Measurements from ENCODE around the gene POLR3H. TPM values are rescaled to one million over a fixed set of nuclear protein-coding genes. Genes with fewer than 3 reads are reported as not detected.

POLR3H gene
- total RNA-seq, 1 donor from 2014 or later, result 54.0 TPM

- no peak for TF ChIP-seq CTCF (conservative IDR thresholded peaks at IDR 0.05)
- peak overlapping the region; percentile 56 for H3K4me3 Mint-ChIP-seq
- no peaks in the 10 kb centered on the region for H3K9me3 Mint-ChIP-seq
- H3K36me3 Mint-ChIP-seq (ENCODE audit: low read depth), result peaks cover 7% of the 10 kb centered on the region
- DNase-seq (ENCODE audit: low read depth, low spot score), result no peak
- peaks cover 3% of the 10 kb centered on the region for H3K27me3 Mint-ChIP-seq (ENCODE audit: low read depth)
- H3K4me1 Mint-ChIP-seq, result peaks cover 33% of the 10 kb centered on the region
- H3K27ac Mint-ChIP-seq (ENCODE audit: unreplicated experiment), result no peak overlapping the region
Measured at GRCh38 chr22:41540006-41540315, 4.3 kb downstream of the POLR3H start.

- DNase-seq (ENCODE audit: low read depth, low spot score), result no peak
- peaks cover 7% of the 10 kb centered on the region for H3K36me3 Mint-ChIP-seq (ENCODE audit: low read depth)
- TF ChIP-seq CTCF (conservative IDR thresholded peaks at IDR 0.05), result no peak
- peaks cover 3% of the 10 kb centered on the region for H3K27me3 Mint-ChIP-seq (ENCODE audit: low read depth)
- no peaks in the 10 kb centered on the region for H3K9me3 Mint-ChIP-seq
- peak overlapping the region; percentile 56 for H3K4me3 Mint-ChIP-seq
- H3K4me1 Mint-ChIP-seq, result peaks cover 27% of the 10 kb centered on the region
- H3K27ac Mint-ChIP-seq (ENCODE audit: unreplicated experiment), result no peak overlapping the region
Measured at GRCh38 chr22:41539146-41540005, 4.9 kb downstream of the POLR3H start.

- TF ChIP-seq CTCF (conservative IDR thresholded peaks at IDR 0.05), result no peak
- no peak for DNase-seq (ENCODE audit: low read depth, low spot score)
- no peak overlapping the region for H3K27ac Mint-ChIP-seq (ENCODE audit: unreplicated experiment)
- H3K27me3 Mint-ChIP-seq (ENCODE audit: low read depth), result peaks cover 3% of the 10 kb centered on the region
- peaks cover 23% of the 10 kb centered on the region for H3K4me1 Mint-ChIP-seq
- H3K36me3 Mint-ChIP-seq (ENCODE audit: low read depth), result peaks cover 7% of the 10 kb centered on the region
- H3K4me3 Mint-ChIP-seq, result no peak overlapping the region
- no peaks in the 10 kb centered on the region for H3K9me3 Mint-ChIP-seq
Measured at GRCh38 chr22:41538583-41538982, 5.7 kb downstream of the POLR3H start.

GRCh38 chr22:41537203-41537602, 7.1 kb downstream of the POLR3H start:
- no peak overlapping the region for H3K27ac Mint-ChIP-seq (ENCODE audit: unreplicated experiment)
- peak overlapping the region; percentile 31 for H3K4me3 Mint-ChIP-seq
- peaks cover 9% of the 10 kb centered on the region for H3K4me1 Mint-ChIP-seq
- H3K27me3 Mint-ChIP-seq (ENCODE audit: low read depth), result peaks cover 3% of the 10 kb centered on the region
- H3K36me3 Mint-ChIP-seq (ENCODE audit: low read depth), result peaks cover 9% of the 10 kb centered on the region
- TF ChIP-seq CTCF (conservative IDR thresholded peaks at IDR 0.05), result no peak
- no peak for DNase-seq (ENCODE audit: low read depth, low spot score)
- H3K9me3 Mint-ChIP-seq, result no peaks in the 10 kb centered on the region

GRCh38 chr22:41535244-41535643, 9.0 kb downstream of the POLR3H start:
- H3K27me3 Mint-ChIP-seq (ENCODE audit: low read depth), result peaks cover 3% of the 10 kb centered on the region
- H3K4me3 Mint-ChIP-seq, result peak overlapping the region; percentile 64
- peak; percentile 32 for TF ChIP-seq CTCF (conservative IDR thresholded peaks at IDR 0.05)
- no peak for DNase-seq (ENCODE audit: low read depth, low spot score)
- no peaks in the 10 kb centered on the region for H3K4me1 Mint-ChIP-seq
- peaks cover 5% of the 10 kb centered on the region for H3K36me3 Mint-ChIP-seq (ENCODE audit: low read depth)
- H3K27ac Mint-ChIP-seq (ENCODE audit: unreplicated experiment), result no peak overlapping the region
- H3K9me3 Mint-ChIP-seq, result no peaks in the 10 kb centered on the region

All from neural crest cell (in vitro differentiated cells).